SK-N-SH treated with all-trans-retinoic acid at 6 μM for 48 hours (cell line): Measurements from ENCODE around the gene PRX.

Experiments
- ATAC-seq: fragments of 200-7000 bp; cut with Tn5 transposase; 3 replicates; pipeline ENCODE4 v1.9.1; 2020; ENCODE audit warnings: mild to moderate bottlenecking, moderate library complexity
- BACH2 ChIP-seq: fragments of 250-450 bp; sonication (Bioruptor Pico); IDR thresholded peaks from 2 replicates; pipeline ENCODE4 v1.9.0; 2021; ENCODE audit warnings: mild to moderate bottlenecking, borderline replicate concordance
- CREB5 ChIP-seq: fragments of 250-450 bp; sonication (Bioruptor Pico); IDR thresholded peaks from 2 replicates; pipeline ENCODE4 v1.5.1; 2020; ENCODE audit warnings: low read depth, mild to moderate bottlenecking, moderate library complexity
- CSRNP3 ChIP-seq: fragments of 250-450 bp; sonication (Bioruptor Pico); IDR thresholded peaks from 2 replicates; pipeline ENCODE4 v1.5.1; 2021; ENCODE audit warnings: mild to moderate bottlenecking, moderate library complexity
- ESRRG ChIP-seq: fragments of 250-450 bp; sonication (Bioruptor Pico); IDR thresholded peaks from 2 replicates; pipeline ENCODE4 v1.6.1; 2021; ENCODE audit warnings: mild to moderate bottlenecking
- GLIS3 ChIP-seq: fragments of 250-450 bp; sonication (Bioruptor Pico); IDR thresholded peaks from 2 replicates; pipeline ENCODE4 v1.5.0; 2020; ENCODE audit warnings: mild to moderate bottlenecking, moderate library complexity
- OSR1 ChIP-seq: fragments of 250-450 bp; sonication (Bioruptor Pico); IDR thresholded peaks from 2 replicates; pipeline ENCODE4 v1.8.0; 2022; ENCODE audit warnings: moderate library complexity, mild to moderate bottlenecking, inconsistent platforms
- PATZ1 ChIP-seq: fragments of 250-450 bp; sonication (Bioruptor Pico); IDR thresholded peaks from 2 replicates; pipeline ENCODE4 v1.8.0; 2020; ENCODE audit warnings: mild to moderate bottlenecking, moderate library complexity, borderline replicate concordance
- POU6F1 ChIP-seq: fragments of 250-450 bp; sonication (Bioruptor Pico); IDR thresholded peaks from 2 replicates; pipeline ENCODE4 v1.8.0; 2021; ENCODE audit warnings: low read depth, mild to moderate bottlenecking, moderate library complexity, borderline replicate concordance
- PPARA ChIP-seq: fragments of 250-450 bp; sonication (Bioruptor Pico); IDR thresholded peaks from 2 replicates; pipeline ENCODE4 v1.5.0; 2020; ENCODE audit warnings: mild to moderate bottlenecking, borderline replicate concordance
- RARB ChIP-seq: fragments of 250-450 bp; sonication (Bioruptor Pico); IDR thresholded peaks from 2 replicates; pipeline ENCODE4 v1.8.0; 2021; ENCODE audit warnings: mild to moderate bottlenecking, moderate library complexity
- SNAI2 ChIP-seq: fragments of 250-450 bp; sonication (Bioruptor Pico); IDR thresholded peaks from 2 replicates; pipeline ENCODE4 v1.5.0; 2020; ENCODE audit warnings: mild to moderate bottlenecking, moderate library complexity
- TCF4 ChIP-seq: fragments of 250-450 bp; sonication (Bioruptor Pico); IDR thresholded peaks from 2 replicates; pipeline ENCODE4 v1.8.0; 2021; ENCODE audit warnings: mild to moderate bottlenecking, moderate library complexity, borderline replicate concordance
- TOX ChIP-seq: fragments of 250-450 bp; sonication (Bioruptor Pico); IDR thresholded peaks from 2 replicates; pipeline ENCODE4 v1.8.0; 2021; ENCODE audit warnings: mild to moderate bottlenecking, moderate library complexity, borderline replicate concordance
- TSHZ2 ChIP-seq: fragments of 250-450 bp; sonication (Bioruptor Pico); IDR thresholded peaks from 2 replicates; pipeline ENCODE4 v1.5.0; 2020; ENCODE audit warnings: mild to moderate bottlenecking, moderate library complexity
- ZC3H10 ChIP-seq: fragments of 250-450 bp; sonication (Bioruptor Pico); IDR thresholded peaks from 2 replicates; pipeline ENCODE4 v1.5.1; 2021; ENCODE audit warnings: mild to moderate bottlenecking, moderate library complexity
- ZFP3 ChIP-seq: fragments of 250-450 bp; sonication (Bioruptor Pico); IDR thresholded peaks from 2 replicates; pipeline ENCODE4 v1.5.0; 2020; ENCODE audit warnings: mild to moderate bottlenecking, moderate library complexity
- ZFP30 ChIP-seq: fragments of 450-650 bp; formaldehyde crosslinking; IDR thresholded peaks from 2 replicates; pipeline ENCODE4 v1.5.0; 2022; ENCODE audit warnings: mild to moderate bottlenecking, moderate library complexity
- ZNF70 ChIP-seq: fragments of 450-650 bp; formaldehyde crosslinking; IDR thresholded peaks from 2 replicates; pipeline ENCODE4 v1.5.0; 2020; ENCODE audit warnings: mild to moderate bottlenecking, moderate library complexity

PRX gene

GRCh38 chr19:40396886-40397567 lies 16.2 kb downstream of the PRX start:
- no peak for ATAC-seq
- TF ChIP-seq ZFP30 (CRISPR knock-in tag): no peak
- TF ChIP-seq ZC3H10 (CRISPR knock-in tag): no peak
- no peak for TF ChIP-seq POU6F1 (CRISPR knock-in tag)
- no peak for TF ChIP-seq PPARA (CRISPR knock-in tag)
- TF ChIP-seq ZNF70 (CRISPR knock-in tag): no peak
- no peak for TF ChIP-seq PATZ1 (CRISPR knock-in tag)
- TF ChIP-seq TCF4 (CRISPR knock-in tag): no peak
- no peak for TF ChIP-seq BACH2 (CRISPR knock-in tag)

- TF ChIP-seq CREB5 (no peak), TSHZ2 (no peak), RARB (CRISPR knock-in tag) (no peak), SNAI2 (no peak), POU6F1 (CRISPR knock-in tag) (no peak), ZFP3 (CRISPR knock-in tag) (no peak), GLIS3 (CRISPR knock-in tag) (no peak), TOX (CRISPR knock-in tag) (no peak), ZNF70 (CRISPR knock-in tag) (no peak), ESRRG (no peak), CSRNP3 (no peak), PATZ1 (CRISPR knock-in tag) (no peak), ZFP30 (CRISPR knock-in tag) (no peak), OSR1 (CRISPR knock-in tag) (no peak)
- ATAC-seq: no peak
These were observed 17.2 kb downstream of the PRX start for GRCh38 chr19:40395956-40396355.
